Measurements from ENCODE around the gene PPP3CA. TPM values are rescaled to one million over a fixed set of nuclear protein-coding genes. Genes with fewer than 3 reads are reported as not detected.
A peak's percentile ranks its signal among the peaks of the same experiment; 100 is the strongest.

Gene PPP3CA
- total RNA-seq, 1 donor from 2014 or later, result 48.0 TPM

DNA sequence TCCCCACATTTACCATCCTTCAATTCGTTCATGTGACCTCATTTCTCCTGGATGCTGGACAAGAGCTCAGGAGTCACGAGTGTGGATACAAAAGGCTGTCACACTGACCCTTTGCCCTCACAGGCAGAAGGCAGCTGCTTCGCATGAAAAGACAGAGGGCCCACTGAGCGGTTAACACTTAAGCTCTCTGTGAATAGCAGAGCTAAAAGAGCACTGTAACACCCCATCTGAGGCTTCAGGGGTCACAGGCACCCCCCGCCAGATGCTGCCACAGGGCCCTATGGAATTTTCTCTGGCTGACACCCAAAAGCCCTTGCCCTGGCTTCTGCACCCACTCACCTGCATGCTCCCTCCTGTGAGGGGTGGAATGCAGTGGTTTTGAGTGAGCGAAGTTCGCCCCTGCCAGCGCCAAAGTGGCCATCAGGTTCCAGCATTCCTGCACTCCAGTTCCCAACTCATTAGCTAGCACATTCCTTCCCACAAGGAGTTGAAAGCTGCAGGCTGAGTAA, 360.9 kb downstream of the PPP3CA start:
- no peaks in the 10 kb centered on the region for H3K9me3 ChIP-seq
- no peak overlapping the region for H3K27ac ChIP-seq
- H3K4me1 ChIP-seq, result no peaks in the 10 kb centered on the region
- no peak for TF ChIP-seq CTCF (IDR thresholded peaks at IDR 0.05)
- no peaks in the 10 kb centered on the region for H3K27me3 ChIP-seq
- no peaks in the 10 kb centered on the region for H3K36me3 ChIP-seq
- no peak overlapping the region for H3K4me3 ChIP-seq
- intact Hi-C loops (cut with DNase I), result no loop called here
- ATAC-seq (peak; percentile 72), DNase-seq (no peak)

DNA sequence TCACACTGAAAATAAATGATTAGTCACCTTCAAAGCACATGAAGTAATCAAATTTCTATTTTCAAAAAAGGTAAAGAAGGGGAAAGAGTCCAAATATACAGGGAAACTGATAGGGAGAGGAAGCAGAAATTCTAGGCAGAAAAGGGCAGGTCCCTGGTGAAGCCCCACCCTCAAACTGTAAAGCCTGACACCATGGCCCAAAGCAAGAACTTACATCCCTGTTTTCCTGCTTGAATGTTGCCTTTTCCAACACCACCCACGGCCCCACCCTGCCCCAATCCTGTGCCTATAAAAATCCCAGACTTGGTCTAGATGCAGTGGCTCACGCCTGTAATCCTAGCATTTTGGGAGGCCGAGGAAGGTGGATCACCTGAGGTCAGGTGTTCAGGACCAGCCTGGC, 361.8 kb downstream of the PPP3CA start:
- DNase-seq, result no peak
- Histone ChIP-seq H3K27me3 (no peaks in the 10 kb centered on the region), H3K9me3 (no peaks in the 10 kb centered on the region), H3K4me3 (no peak overlapping the region), H3K36me3 (no peaks in the 10 kb centered on the region), H3K27ac (no peak overlapping the region), H3K4me1 (no peaks in the 10 kb centered on the region)
- intact Hi-C loops (cut with DNase I), result no loop called here
- no peak for TF ChIP-seq CTCF (IDR thresholded peaks at IDR 0.05)
- no peak for ATAC-seq

DNA sequence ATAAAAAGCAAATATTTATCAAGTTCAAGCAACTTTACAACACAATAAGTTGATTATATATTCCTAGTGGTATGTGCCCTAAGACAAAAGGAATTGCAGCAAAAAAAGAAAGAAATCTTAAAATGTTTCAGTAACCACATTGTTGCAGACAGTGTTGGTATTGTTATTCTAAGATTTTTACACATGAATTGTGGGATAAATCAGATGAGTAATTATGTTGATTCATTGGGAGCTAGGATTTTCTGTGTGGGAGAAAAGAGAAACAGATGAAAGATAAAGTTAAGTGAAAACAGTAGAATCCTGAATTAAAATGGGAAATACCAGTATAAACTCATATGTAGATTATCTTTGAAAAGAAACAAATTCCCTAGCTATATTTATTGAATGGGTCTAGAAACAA, 362.4 kb downstream of the PPP3CA start:
- Histone ChIP-seq H3K4me3 (no peak overlapping the region), H3K4me1 (no peaks in the 10 kb centered on the region), H3K27ac (no peak overlapping the region), H3K36me3 (no peaks in the 10 kb centered on the region), H3K9me3 (no peaks in the 10 kb centered on the region), H3K27me3 (no peaks in the 10 kb centered on the region)
- TF ChIP-seq CTCF (IDR thresholded peaks at IDR 0.05), result no peak
- ATAC-seq (no peak), DNase-seq (no peak)
- intact Hi-C loops (cut with DNase I), result no loop called here

GRCh38 chr4:100983426-100983825, 363.9 kb downstream of the PPP3CA start:
- Histone ChIP-seq H3K27ac (no peak overlapping the region), H3K27me3 (no peaks in the 10 kb centered on the region), H3K4me3 (no peak overlapping the region), H3K4me1 (no peaks in the 10 kb centered on the region), H3K9me3 (no peaks in the 10 kb centered on the region), H3K36me3 (no peaks in the 10 kb centered on the region)
- DNase-seq (no peak), ATAC-seq (no peak)
- no peak for TF ChIP-seq CTCF (IDR thresholded peaks at IDR 0.05)
- intact Hi-C loops (cut with DNase I), result no loop called here

- H3K4me1 ChIP-seq, result no peaks in the 10 kb centered on the region
- DNase-seq, result no peak
- no peak for TF ChIP-seq CTCF (IDR thresholded peaks at IDR 0.05)
- no peaks in the 10 kb centered on the region for H3K36me3 ChIP-seq
- H3K4me3 ChIP-seq, result no peak overlapping the region
- H3K27ac ChIP-seq, result no peak overlapping the region
- intact Hi-C loops (cut with DNase I), result no loop called here
- H3K27me3 ChIP-seq, result no peaks in the 10 kb centered on the region
- H3K9me3 ChIP-seq, result no peaks in the 10 kb centered on the region
- no peak for ATAC-seq
These were observed 365.0 kb downstream of the PPP3CA start for GRCh38 chr4:100982345-100982744.
